HepG2 (cell line): Measurements from ENCODE around the gene OR5W2.

Experiments used
- CTCF ChIP-seq: sonication (generic); formaldehyde crosslinking; IDR thresholded peaks from 2 replicates; pipeline ENCODE4 v1.5.0; 2020; ENCODE audit warnings: mild to moderate bottlenecking, missing genetic modification reagents, moderate library complexity
- ETV6 ChIP-seq: sonication (generic); formaldehyde crosslinking; conservative IDR thresholded peaks from 2 replicates; pipeline ENCODE4 v1.4.0; 2020; ENCODE audit warnings: missing genetic modification reagents
- GATAD2A ChIP-seq: IDR thresholded peaks from 2 replicates; pipeline ENCODE4 v1.6.1; 2016
- MYNN ChIP-seq: sonication (generic); formaldehyde crosslinking; IDR thresholded peaks from 2 replicates; pipeline ENCODE4 v1.4.0; 2020; ENCODE audit warnings: mild to moderate bottlenecking, low read depth, missing genetic modification reagents
- NFATC3 ChIP-seq: sonication (generic); formaldehyde crosslinking; IDR thresholded peaks from 2 replicates; pipeline ENCODE4 v1.5.1; 2020; ENCODE audit warnings: mild to moderate bottlenecking, missing genetic modification reagents
- POLR2AphosphoS2 ChIP-seq: IDR thresholded peaks from 2 replicates; pipeline ENCODE4 v1.6.1; 2011; ENCODE audit warnings: low read depth, low read length, improper control_type of control experiment
- SIN3A ChIP-seq: IDR thresholded peaks from 2 replicates; pipeline ENCODE4 v1.6.1; 2011; ENCODE audit warnings: low read depth, mild to moderate bottlenecking, control low read depth, low read length, borderline replicate concordance
- ZBTB44 ChIP-seq: sonication (generic); formaldehyde crosslinking; IDR thresholded peaks from 2 replicates; pipeline ENCODE4 v1.4.0; 2020; ENCODE audit warnings: missing genetic modification reagents
- ZNF335 ChIP-seq: sonication (generic); formaldehyde crosslinking; IDR thresholded peaks from 2 replicates; pipeline ENCODE4 v1.4.0; 2020; ENCODE audit warnings: missing genetic modification reagents
- ZNF660 ChIP-seq: sonication (generic); formaldehyde crosslinking; IDR thresholded peaks from 2 replicates; pipeline ENCODE4 v1.5.1; 2020; ENCODE audit warnings: mild to moderate bottlenecking, low read depth, missing genetic modification reagents, borderline replicate concordance
- ZNF704 ChIP-seq: sonication (generic); formaldehyde crosslinking; IDR thresholded peaks from 2 replicates; pipeline ENCODE4 v1.8.1; 2023; ENCODE audit warnings: mild to moderate bottlenecking, inconsistent platforms, moderate library complexity, missing genetic modification reagents, borderline replicate concordance
- ZNF816 ChIP-seq: sonication (generic); formaldehyde crosslinking; IDR thresholded peaks from 2 replicates; pipeline ENCODE4 v1.8.0; 2022; ENCODE audit warnings: missing genetic modification reagents, mild to moderate bottlenecking, borderline replicate concordance

GRCh38 chr11:55914482-55914881 is at the start of gene OR5W2:
- TF ChIP-seq ZNF704 (CRISPR knock-in tag) (no peak), ZBTB44 (CRISPR knock-in tag) (no peak), SIN3A (no peak), POLR2AphosphoS2 (no peak), ZNF335 (CRISPR knock-in tag) (no peak), ZNF660 (CRISPR knock-in tag) (no peak), CTCF (CRISPR knock-in tag) (no peak), ETV6 (no peak), GATAD2A (CRISPR knock-in tag) (no peak), NFATC3 (CRISPR knock-in tag) (no peak), ZNF816 (CRISPR knock-in tag) (no peak), MYNN (no peak)
